HG03097 (cell line): ENCODE measurements around the gene WDR46.
"Not testable (repeated sequence)": the region's sequence is repeated elsewhere in the genome, so short reads cannot be mapped to it uniquely, and the experiment has no call there.

Experiments used
- ATAC-seq: cut with Tn5 transposase; IDR thresholded peaks from one replicate; pipeline ENCODE4 v1.9.1; 2021; ENCODE audit not compliant: unreplicated experiment, low FRiP score

Gene WDR46

DNA sequence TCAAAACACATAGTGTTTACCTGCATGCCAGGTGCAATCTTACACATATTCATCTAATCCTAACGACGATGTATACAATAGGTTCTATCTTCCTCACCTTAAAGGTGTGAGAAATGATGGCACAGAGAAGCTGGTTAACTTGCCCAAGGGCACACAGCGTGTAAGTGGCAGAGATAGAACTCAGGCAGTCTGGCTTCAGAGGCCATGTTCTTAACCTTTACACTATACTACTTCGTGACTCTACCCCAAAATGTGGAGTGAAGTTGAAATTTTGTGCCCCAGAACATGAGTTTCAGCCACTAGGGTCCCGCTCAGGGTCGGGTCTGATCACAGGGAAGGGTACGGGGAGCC is 17.9 kb downstream of the WDR46 start:
- ATAC-seq, result peak; percentile 3

DNA sequence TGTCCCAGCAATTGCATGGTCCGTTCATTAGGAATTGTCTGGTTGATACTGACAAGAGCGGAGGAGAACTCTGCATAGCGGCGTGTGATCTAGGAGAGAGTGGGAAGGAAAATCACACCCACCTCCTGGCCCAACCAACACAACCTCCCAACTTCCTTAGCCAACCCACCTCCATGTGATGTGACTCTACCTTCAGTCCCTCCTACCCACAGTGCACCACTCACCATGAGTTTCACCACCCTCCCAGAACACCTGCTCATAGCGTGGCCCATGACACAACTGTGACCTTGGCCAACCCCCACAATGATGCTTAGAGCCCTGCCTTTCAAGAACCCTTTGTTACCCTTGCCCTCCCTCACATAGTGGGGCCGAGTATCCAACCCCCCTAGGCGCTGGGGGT is 25.0 kb downstream of the WDR46 start:
- ATAC-seq, result no peak

DNA sequence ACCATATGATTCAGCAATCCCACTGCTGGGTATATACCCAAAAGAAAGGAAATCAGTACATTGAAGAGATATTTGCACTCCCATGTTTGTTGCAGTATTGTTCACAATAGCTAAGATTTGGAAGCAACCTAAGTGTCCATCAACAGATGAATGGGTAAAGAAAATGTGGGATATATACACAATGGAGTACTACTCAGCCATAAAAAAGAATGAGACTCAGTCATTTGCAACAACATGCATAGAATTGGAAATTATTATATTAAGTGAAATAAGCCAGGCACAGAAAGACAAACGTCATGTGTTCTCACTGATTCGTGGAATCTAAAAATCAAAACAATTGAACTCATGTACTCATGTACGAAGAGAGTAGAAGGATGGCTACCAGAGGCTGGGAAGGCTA is 26.5 kb downstream of the WDR46 start:
- ATAC-seq, result not testable (repeated sequence)

DNA sequence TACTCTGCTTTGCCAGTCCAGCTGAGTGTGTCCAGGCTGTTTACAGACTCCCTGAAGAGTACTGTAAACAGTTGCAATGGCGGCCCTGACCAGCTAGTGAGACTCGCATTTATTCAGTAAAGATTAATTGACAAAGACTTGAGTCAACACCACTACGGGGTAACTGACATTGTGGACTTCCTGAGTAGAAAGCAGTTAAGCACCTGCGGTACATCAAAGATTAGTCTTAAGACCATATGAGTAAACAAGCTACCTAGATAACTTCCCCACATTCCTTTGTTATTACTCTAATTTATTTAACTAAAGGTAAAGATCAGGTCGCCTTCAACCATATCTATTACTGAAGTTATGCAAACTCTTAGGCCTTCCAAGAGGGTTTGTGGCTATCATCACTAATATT is 30.0 kb downstream of the WDR46 start:
- ATAC-seq, result no peak

DNA sequence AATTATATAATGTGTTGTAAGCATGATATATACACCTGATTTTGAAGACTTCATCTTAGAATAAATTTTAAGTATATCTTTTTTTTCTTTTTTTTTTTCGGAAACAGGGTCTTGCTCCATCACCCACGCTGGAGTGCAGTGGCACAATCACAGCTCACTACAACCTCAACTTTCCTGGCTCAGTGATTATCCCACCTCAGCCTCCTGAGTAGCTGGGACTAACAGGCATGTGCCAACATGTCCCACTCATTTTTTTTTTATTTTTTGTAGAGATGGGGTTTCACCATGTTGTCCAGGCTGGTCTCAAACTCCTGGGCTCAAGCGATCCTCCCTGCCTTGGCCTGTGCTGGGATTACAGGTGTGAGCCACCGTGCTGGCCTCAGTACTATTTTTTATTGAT is 34.4 kb downstream of the WDR46 start:
- ATAC-seq, result no peak

DNA sequence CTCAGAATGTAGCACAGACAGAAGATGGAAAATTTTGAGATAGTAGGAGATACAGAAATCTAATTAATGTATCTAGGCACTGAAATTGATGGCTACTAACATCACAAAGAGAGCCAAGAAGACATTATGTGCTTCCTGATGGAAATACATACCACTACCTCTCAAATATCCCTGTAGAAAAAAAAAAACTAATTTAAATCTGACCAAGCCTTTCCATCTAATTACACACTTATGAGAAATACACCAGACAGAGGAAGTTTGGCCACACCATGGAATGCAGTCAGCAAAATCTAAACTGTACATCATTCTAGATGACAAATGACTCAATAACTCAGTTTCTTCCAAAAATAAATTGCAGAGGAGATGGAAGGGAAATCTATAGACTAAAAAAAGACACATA is 36.3 kb downstream of the WDR46 start:
- no peak for ATAC-seq

DNA sequence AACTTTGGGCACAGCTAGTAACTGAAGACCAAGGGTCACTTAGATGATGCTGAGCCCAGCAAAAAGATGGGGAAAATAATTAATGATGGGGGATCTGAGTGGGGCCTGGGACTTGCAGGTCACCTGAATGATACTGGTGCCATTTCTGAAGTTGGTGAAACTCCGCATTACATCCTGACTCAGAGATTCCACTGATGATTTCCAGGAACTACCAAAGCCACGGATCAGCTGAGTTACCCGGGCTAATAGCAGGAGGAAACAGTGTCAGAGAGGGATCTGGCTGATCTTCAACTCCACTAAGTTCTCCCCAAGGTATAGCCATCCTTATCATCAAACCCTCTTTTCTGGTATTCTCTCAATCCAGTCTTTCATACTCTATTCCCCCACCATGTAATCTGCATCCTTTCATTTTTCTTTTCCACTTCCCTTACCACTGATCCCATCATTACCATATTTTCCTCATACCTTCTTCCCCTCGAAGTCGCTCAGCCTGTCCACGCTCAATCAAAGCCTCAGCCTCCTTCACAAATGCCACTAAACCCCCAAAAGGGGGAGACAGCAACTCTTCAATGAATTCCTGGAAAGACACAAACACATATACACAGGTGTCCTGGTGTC is 37.5 kb downstream of the WDR46 start:
- no peak for ATAC-seq

DNA sequence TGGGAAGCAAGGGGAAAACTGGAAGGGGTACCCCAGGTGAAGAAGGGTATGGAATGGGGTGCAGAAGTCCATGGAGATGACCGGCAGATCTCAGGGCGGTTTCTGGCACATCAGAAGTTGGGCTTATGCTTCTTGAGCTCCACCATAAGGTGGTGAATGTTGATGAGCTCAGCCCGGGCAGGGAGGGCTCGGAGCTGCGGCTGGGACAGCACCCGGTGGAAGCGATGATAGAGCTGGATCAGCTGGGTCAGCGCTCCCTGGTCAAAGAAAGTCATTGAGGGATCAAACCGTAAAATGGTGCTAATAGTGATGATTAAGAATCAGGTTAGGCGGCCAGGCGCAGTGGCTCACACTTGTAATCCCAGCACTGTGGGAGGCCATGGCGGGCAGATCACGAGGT is 38.3 kb downstream of the WDR46 start:
- ATAC-seq, result no peak

DNA sequence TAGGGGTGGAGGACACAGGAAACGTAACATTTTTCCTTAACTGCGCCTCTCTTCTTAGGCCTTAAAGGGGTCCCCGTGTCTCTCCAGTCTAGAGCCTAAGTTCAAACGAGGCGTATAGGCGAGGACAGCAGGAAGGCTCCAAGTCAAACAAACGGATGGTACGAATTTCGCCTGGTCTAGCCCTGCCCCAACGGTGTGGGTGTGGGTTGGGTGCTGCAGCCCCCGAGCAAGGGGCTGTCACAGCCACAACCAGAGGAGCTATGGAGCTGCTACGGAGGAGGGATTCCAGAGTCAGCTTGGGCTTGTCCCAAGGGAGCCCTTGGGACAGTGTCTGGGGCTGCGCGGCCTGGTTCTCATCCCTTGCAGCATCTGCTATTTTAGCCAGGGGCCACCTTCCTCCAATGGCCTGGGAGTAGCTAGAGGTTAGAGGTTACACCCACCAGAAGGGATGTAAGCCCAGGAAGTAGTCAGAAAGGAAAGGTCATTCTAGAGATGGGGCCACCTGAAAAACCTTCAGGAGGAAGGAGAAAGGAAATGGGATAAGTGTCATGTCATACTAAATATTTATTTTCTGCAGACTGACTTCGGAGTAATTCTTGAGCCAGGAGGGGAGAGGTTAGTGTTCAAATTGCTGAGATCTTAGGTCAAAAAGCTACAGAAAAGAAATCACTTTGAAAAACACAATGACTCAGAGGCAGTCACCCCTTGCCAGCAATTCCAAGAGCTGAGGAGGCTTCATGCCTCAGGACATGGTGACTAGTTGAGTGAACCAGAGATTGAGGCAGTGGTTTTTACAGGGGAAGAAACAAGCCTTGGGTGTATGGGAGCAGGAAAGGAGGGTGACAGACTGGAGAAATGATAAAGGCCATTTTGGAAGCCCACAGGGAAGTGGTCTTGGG is 39.1 kb downstream of the WDR46 start:
- no peak for ATAC-seq

DNA sequence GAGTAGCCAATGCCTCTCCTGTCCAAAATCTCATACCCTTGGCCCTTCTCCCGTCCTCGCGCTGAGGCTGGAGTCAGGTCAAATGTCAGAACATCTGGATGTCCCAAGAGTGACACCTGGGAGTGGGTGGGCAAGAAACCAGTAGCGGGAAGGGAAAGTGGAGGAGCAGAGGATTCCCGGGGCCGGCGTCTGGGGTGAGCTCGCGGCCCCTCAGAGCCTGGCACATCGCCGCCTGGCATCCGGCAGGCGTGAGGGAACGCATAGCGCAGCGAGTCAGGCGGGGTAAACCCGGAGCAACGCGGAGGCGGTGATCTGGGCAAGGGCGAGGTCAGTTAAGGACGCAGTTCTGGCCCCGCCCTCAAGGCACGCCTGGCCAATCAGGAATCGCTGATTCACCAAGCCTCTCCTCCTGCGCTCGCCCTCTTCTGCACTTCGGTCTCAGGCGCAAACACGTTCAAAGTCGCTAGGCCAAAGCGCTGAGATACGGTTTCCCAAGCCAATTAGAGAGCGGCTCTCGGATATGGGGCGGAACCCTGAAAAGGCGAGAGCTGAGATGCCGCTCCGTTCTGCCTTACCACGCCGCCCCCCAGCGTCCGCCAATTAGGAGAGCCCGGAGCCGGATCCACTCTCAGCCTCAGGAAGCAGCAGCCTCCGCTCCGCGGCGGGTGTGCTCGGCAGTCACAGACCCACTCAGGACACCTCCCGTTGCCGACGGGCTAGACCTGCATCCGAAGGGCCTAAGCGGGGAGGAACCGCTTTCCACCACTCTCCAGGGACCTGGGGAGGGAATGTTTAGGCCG is 39.9 kb downstream of the WDR46 start:
- ATAC-seq, result peak; percentile 91

DNA sequence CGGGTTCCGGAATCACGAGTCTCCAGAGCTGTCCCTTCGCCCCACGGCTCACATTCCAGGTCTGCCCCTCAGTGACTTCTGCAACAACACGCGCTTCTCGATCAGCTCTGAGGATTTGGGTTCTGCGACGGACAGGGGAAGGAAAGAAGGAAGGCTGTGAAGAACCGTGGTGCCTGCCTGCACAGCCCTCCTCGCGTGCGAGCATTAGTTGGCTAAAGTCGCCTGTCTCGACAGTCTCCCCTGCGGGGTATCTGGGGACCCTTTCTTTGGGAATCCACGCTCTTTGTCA is 40.5 kb downstream of the WDR46 start:
- ATAC-seq, result no peak

DNA sequence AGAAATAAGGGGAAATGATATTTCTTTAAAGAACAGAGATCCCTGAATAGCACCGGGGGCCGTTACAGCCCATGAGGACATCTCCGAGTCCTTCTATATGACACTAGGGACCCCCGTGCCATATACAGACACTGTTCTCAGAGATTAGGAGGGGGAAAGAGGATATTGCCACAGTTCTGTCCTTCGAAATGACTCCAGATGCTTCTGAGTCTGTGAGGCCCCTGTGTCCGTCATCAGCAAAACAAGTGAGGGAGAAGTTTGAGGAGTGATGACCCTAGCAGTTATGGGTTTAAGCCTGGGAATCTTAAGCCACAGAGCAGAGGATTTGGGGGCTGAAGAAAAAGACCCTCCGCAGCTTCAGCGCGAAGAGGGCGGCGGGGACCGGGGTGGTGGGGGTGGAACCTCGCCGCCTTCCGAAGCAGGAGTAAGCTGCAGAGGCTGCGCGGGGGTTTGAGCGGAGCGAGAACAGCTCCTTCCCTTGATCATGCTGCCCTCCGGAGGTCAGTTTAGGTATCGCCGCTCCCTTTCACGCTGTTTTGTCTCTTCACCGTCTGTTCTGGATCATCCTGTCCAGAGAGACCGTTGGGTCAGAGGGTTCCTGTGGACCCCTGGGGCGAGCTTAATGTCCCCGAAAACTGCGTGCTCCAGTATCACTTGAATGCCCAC is 40.9 kb downstream of the WDR46 start:
- ATAC-seq, result peak; percentile 45

DNA sequence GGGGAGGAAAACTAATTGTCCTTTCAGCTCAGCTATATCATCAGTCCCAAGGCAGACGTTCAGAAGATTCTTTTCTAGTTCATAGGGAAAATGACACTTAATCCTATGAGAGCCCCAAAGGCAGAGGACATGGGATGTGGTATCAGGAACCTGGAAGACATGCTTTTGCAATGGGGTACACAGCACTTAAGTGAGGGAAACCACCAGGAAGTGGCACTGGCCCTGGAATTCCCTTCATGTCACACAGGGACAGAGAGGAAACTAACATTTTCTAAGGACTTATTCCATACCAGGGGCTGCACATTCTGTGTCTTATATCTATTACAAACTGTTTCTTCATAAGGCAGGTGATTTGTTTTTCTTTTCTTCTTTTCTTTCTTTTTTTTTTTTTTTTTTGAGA is 45.6 kb downstream of the WDR46 start:
- ATAC-seq, result no peak

DNA sequence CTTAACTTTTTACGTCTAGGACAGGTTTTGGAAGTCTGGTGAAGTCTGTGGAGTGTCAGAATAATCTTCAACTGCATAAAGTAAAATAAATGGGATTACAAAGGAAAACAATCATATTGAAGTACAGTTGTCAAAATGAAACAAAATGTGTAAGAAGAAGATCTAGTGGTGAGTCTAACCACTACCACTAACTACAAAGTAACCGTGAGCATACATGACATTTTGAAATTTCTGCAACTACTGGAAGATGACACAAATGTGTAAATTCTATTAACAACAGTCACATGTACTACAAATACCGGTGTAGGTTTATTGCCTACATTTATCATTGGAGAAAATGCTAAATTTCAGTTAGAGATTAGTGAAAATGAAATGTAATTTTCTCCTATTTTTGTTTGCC is 47.1 kb downstream of the WDR46 start:
- no peak for ATAC-seq

DNA sequence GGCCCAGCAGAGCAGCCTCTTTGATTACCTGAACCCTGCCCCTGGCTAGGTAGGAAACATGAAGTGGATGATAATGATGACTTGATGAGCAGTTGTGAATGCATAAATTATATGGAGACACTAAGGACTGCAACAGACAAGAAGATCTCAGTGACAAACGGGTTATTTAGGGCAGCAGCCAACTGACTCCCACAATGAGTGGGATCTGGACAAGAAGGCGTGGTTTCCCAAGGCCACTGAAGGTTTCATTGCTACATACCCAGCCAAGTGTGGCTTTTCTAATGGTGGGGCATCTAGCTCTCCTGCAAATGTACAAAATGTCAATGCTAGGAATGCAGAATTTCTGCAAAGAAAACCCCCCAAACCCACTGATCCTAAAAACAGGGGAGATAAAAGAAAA is 51.3 kb downstream of the WDR46 start:
- no peak for ATAC-seq

DNA sequence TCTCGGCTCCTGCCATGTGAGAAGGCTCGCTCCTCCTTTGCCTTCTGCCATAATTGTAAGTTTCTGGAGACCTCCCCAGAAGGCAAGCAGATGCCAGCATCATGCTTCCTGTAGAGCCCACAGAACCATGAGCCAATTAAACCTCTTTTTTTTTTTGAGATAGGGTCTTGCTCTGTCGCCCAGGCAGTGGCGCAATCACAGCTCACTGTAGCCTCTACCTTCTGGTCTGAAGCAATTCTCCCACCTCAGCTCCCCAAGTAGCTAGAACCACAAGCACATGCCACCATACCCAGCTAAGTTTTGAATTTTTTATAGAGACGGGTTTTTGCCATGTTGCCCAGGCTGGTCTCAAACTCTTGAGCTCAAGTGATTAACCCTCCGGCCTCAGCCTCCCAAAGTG is 52.2 kb downstream of the WDR46 start:
- ATAC-seq, result no peak

DNA sequence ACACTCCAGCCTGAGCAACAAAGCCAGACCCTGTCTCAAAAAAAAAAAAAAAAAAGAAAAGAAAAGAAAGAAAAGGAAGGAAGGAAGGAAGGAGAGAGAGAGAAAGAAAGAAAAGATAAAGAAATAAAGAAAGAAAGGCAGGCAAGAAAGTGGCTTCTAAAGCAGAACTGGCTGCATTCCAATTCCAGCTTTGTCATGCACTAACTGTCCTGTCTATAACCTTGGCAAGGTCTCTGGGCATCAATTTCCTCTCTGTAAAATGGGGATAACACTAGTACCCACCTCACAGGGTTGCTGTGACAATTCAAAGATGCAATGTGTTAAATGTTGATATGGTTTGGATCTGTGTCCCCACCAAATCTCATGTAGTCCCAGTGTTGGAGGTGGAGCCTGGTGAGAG is 52.7 kb downstream of the WDR46 start:
- ATAC-seq, result no peak

DNA sequence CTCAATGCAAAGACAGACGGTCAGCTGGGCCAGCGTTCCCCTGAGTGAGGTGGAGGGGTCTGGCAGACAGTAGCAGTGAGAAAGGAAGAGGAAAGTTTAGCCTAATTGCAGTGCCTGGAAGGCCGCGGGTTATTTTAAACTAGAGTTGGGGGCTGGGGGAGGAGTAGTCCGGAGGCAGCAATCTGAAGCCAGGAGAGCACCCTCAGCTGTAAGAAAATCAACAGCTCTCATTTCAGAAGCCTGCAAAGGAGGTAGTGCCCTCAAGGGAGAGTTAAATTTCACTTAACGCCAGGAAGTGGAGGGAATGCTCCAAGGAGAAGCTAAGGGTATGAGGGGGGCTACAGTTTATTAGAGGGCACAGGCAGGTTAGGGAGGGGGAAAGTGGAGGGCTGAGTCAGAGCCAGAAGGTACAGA is 53.8 kb downstream of the WDR46 start:
- ATAC-seq, result no peak
